ENCODE data around the gene EFEMP1.

Gene EFEMP1

DNA sequence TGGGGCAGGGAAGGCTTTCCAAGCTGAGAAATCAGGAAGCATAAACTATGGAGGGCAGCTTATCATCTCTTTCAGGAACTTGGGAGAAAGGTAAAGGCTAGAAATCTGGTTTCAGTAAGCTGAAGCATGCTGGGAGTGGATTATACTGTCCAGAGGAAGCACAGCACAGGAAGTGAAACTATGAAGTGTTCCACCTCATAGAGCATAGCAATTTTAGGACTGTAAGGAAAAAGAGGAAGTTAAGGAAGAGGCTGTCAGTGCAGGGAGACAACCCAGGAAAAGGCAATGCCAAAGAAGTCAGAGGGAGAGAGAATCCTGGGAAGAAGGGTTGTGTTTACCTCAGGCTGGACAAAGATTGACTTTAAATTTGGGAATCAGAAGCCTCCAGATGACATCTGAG, 51.9 kb downstream of the EFEMP1 start:
- no peak for TF ChIP-seq CTCF (IDR thresholded peaks at IDR 0.05; ENCODE audit: low read depth, low read length)
- H3K4me3 ChIP-seq (ENCODE audit: low read depth, low read length) = no peak overlapping the region

- H3K4me3 ChIP-seq (ENCODE audit: low read depth, low read length) = no peak overlapping the region
- no peak for TF ChIP-seq CTCF (IDR thresholded peaks at IDR 0.05; ENCODE audit: low read depth, low read length)
Observed at GRCh38 chr2:55869637-55870325, 53.8 kb downstream of the EFEMP1 start.

- H3K4me3 ChIP-seq (ENCODE audit: low read depth, low read length) = no peak overlapping the region
- TF ChIP-seq CTCF (IDR thresholded peaks at IDR 0.05; ENCODE audit: low read depth, low read length) = no peak
Observed at GRCh38 chr2:55865096-55865835, 58.3 kb downstream of the EFEMP1 start.

DNA sequence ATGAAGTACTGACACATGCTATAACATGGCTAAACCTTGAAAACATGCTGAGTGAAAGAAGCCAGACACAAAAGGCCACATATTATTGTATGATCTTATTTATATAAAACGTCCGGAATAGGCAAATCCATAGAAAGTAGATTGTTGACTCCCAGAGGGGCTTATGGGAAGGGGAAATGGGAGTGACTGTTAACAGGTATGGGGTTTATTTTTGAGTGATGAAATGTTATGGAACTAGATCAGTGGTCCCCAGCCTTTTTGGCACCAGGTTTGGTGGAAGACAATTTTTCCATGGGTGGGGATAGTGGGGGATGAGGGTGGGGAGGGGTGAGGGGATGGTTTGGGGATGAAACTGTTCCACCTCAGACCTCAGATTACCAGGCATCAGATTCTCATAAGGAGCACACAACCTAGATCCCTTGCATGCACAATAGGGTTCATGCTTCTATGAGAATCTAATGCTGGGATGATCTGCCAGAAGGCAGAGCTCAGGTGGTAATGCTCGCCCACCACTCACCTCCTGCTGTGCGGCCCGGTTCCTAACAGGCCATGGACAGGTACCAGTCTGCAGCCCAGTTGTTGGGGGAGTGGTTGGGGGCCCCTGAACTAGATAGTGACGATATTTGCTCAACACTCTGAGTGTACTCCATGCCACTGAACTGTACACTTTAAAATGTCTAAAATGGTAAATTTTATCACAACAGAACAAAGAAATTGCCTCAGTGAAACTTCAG, 59.1 kb downstream of the EFEMP1 start:
- TF ChIP-seq CTCF (IDR thresholded peaks at IDR 0.05; ENCODE audit: low read depth, low read length) = no peak
- no peak overlapping the region for H3K4me3 ChIP-seq (ENCODE audit: low read depth, low read length)

- TF ChIP-seq CTCF (IDR thresholded peaks at IDR 0.05; ENCODE audit: low read depth, low read length) = no peak
- no peak overlapping the region for H3K4me3 ChIP-seq (ENCODE audit: low read depth, low read length)
Observed at GRCh38 chr2:55862673-55863390, 60.8 kb downstream of the EFEMP1 start.

DNA sequence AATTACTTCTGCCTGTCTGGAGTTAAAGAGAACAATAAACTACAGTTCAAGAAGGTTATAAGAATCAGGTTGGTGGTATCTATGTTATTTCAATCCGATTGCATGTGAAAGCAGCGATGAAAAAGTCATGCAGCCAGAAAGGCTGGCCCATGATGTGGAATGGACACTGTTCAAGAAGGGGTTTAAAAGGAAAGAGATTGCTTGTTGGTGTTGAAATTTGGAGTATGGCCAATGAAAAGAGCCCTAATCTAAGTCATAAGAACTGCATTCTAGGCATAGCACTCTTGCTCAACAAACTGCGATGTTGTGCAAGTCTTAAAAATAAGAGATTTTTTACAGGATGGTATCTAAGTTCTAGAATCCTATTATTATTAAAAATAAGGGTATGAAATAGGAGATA, 61.3 kb downstream of the EFEMP1 start:
- H3K4me3 ChIP-seq (ENCODE audit: low read depth, low read length) = peak overlapping the region; percentile 1
- TF ChIP-seq CTCF (IDR thresholded peaks at IDR 0.05; ENCODE audit: low read depth, low read length) = no peak

Data from WI38 (cell line).